Urothelium cell line (cell line): ENCODE measurements around the gene LRRC23.
"Not testable (repeated sequence)": the region's sequence is repeated elsewhere in the genome, so short reads cannot be mapped to it uniquely, and the experiment has no call there.

Experiments used
- DNase-seq: peaks from one replicate; pipeline ENCODE4 v3.0.0; 2011; ENCODE audit warnings: low spot score, mixed read lengths
- FAIRE-seq: peaks from 2 replicates; lab custom pipeline; 2011; peaks lifted over from hg19 to GRCh38; lab: Jason Lieb, UNC

The LRRC23 gene, protein sequence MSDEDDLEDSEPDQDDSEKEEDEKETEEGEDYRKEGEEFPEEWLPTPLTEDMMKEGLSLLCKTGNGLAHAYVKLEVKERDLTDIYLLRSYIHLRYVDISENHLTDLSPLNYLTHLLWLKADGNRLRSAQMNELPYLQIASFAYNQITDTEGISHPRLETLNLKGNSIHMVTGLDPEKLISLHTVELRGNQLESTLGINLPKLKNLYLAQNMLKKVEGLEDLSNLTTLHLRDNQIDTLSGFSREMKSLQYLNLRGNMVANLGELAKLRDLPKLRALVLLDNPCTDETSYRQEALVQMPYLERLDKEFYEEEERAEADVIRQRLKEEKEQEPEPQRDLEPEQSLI

DNA sequence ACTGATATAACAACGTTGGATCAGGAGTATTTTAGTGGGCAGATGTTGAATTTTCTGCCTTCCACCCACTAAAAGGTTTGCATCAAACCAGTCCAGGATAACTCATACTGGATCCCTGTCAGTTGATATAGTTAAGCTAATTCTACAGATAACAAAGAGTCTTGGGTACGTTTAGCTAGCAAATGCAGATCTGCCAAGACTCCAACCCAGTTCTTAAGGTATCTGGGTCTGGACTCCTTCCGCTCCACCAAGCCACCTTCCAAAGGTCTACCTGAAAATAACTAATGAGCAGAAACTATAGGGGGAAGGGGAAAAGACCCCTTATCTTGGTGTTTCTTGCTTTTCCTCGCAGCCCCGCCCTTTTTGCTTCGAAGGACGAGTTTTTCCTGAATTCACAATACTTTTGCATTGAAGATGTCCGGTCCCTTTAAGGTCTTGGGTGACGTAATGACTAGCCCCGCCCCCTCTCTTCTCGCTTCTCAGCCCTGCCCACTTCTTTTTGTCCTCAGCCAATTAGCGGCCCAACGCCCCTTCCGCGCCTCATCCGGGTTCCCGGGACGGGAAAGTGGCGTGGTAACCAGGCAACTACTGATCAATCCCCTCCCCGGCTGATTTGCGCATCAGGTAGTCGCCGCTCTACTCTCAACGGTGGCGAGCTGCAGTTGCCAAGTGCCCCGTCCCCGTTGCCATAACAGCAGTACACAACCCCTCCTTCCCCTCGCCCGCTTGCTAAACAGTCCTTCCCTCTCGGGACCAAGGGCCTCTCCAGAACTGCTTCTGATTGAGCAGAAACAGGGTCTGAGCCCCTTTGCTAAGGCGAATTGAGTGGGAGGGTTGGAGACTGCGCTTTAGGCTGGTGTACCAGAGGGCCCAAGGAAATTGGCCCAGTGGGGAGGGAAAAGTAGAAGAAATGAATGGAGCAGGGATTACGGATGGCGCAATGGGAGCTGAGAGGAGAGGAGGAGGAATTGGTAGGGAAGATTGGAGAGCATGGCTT is at the start of gene LRRC23:
Gene LRRC23, plus strand, starts transcription at position 543 of the 997 bp plus-strand sequence. CDS start 812 bp downstream, outside the sequence.
- DNase-seq (peak; percentile 97), FAIRE-seq (peak; percentile 95)

DNA sequence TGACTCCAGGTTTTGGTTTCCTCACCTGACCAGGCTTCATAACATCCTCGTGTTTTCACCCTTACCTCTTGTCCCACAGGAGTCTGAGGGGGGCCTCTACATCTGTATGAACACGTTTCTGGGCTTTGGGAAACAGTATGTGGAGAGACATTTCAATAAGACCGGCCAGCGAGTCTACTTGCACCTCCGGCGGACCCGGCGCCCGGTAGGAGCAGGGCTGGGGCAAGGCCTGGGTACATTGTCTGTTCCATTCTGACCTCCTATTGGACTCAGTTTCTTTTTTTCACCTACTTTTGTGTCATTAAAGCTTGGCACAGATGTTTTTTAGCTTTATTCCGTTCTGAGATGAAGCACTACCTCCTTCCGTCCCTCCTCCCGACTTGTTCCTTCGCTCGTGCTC is 49.3 kb upstream of the LRRC23 start:
- DNase-seq, result no peak
- no peak for FAIRE-seq

DNA sequence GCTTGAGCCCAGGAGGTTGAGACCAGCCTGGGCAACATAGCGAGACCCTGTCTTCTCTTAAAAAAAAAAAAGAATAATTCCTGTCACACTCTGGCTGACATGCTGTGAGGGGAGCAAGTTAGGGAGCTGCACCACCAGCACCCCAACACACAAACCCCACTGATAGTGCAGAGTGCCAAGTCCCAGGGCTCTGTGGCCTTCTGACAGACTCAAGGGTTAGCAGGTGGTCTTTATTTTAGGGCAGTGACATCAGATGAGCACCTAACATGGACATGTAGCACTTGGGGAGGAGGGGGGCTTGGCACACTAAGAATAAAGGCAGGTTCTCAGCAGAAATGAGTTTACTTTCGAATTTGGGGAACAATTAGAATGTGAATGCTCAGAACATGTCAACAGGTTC is 45.8 kb upstream of the LRRC23 start:
- no peak for FAIRE-seq
- no peak for DNase-seq

DNA sequence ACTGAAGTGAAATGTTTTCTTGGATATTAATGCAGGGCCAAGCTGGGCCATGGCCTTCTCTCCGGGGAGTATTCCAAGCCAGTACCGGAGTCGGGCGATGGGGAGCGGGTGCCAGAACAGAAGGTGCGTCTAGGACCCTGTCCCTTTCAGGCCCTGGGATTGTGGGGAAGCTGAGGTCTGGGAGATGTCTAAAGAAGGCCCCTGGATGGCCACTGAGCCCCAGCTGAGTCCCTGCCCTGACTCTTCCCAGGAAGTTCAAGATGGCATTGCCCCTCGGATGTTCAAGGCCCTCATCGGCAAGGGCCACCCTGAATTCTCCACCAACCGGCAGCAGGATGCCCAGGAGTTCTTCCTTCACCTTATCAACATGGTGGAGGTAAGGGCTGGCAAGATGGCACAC is 44.5 kb upstream of the LRRC23 start:
- no peak for FAIRE-seq
- no peak for DNase-seq

DNA sequence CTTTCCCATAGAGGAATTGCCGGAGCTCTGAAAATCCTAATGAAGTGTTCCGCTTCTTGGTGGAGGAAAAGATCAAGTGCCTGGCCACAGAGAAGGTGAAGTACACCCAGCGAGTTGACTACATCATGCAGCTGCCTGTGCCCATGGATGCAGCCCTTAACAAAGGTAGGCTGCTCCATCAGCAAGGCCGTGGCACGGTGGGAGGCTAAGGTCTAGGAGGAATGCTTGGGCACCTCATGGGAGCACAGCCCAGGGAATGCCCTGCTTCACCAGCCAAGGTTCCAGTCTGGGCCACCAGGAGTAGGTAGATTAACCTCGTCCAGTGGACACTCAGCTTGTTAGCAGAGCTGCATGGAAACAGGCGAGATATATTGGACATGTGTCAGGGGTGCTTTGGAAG is 43.7 kb upstream of the LRRC23 start:
- DNase-seq, result no peak
- FAIRE-seq, result no peak

DNA sequence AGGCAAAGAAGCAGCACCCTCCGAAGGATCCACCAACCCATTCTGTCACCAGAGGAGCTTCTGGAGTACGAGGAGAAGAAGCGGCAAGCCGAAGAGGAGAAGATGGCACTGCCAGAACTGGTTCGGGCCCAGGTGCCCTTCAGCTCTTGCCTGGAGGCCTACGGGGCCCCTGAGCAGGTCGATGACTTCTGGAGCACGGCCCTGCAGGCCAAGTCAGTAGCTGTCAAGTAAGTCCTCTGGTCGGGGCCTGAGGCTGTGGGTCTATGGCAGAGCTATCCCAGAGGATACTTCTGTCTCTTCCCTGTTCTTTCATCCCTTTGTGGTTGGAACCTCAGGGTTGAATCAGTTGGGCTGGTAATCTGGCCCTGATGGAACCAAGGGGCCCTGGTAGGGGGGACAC is 43.2 kb upstream of the LRRC23 start:
- FAIRE-seq (no peak), DNase-seq (no peak)

DNA sequence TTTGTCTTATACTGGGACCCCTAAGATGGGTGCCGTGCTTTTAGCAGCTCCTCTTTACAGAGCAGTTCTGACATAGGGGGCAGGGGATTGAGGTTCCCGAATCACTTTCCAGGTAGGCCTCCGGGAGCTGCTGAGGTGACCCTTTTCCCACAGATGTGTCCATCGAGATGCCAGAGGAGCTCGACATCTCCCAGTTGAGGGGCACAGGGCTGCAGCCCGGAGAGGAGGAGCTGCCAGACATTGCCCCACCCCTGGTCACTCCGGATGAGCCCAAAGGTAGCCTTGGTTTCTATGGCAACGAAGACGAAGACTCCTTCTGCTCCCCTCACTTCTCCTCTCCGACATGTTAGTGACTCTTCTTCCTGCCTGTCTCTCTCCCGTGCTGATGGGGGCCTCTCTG is 41.6 kb upstream of the LRRC23 start:
- FAIRE-seq (no peak), DNase-seq (no peak)

DNA sequence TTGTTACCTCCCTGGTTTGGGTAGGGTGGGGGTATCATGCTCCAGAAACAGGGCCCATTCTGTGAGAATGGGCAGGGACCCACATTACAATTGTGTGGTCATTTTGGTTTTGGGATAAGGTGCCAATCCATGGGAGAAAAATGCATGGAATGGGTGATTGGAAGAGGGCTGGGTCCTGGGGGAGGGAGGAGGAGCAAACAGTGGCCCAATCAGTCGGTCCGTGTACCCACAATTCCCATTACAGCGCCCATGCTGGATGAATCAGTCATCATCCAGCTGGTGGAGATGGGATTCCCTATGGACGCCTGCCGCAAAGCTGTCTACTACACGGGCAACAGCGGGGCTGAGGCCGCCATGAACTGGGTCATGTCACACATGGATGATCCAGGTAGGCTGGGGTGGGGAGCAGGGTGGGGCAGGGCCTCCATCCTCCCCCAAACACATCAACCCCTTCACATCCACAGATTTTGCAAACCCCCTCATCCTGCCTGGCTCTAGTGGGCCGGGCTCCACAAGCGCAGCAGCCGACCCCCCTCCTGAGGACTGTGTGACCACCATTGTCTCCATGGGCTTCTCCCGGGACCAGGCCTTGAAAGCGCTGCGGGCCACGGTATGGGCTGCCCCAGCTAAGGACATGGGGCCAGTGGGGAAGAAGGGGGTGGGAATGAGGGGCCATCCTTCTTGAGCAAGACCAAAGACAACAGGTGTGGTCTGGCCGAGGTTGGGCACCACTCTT is 40.9 kb upstream of the LRRC23 start:
- FAIRE-seq, result no peak
- no peak for DNase-seq

DNA sequence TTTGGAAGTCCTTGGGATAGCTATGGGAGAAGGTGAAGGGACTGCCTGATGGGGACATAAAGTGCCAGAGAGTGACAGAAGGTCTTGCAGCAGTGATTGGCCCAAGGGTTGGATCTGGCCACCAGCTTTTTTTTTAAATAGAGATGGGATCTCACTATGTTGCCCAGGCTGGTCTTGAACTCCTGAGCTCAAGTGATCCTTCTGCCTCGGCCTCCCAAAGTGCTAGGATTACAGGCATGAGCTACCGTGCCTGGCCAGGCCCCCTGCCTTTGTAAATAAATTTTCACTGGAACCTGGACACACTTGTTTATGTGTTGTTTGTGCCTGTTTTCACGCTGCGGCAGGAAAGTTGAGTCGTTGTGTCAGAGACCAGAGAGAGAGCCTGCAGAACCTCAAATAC is 39.3 kb upstream of the LRRC23 start:
- not testable (repeated sequence) for FAIRE-seq, DNase-seq

DNA sequence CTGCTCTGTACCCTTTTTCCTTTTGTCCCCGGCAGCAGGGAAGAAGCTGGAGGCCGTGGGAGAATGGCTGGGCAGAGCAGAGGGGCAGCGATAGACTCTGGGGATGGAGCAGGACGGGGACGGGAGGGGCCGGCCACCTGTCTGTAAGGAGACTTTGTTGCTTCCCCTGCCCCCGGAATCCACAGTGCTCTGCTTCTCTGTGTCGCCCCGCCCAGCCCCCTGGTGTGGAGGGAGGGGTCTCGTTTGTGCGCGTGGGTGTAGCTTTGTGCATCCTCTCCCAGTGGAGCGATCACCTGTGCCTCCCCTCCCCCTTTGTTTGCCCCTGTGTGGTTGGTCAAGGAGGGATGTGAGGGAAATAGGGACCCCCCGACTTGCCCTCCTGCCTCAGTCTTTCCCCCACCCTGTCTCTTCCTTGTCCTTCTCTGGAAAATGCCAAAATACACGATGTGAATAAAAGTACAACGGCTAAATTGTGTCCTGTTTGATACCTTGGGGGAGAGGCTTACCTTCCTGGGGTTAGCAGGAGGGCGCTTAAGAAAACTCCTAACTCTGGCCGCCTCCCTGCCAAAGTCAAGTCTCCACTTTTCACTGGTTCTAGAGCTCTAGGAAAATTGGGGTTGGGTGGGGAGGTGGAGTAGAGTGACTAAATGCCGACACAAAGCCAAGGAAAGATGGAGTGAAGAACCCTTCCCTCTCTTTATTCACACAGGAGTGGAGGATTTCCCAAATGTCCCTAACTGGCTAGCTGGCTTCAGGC is 38.3 kb upstream of the LRRC23 start:
- FAIRE-seq, result peak; percentile 58
- DNase-seq, result no peak

DNA sequence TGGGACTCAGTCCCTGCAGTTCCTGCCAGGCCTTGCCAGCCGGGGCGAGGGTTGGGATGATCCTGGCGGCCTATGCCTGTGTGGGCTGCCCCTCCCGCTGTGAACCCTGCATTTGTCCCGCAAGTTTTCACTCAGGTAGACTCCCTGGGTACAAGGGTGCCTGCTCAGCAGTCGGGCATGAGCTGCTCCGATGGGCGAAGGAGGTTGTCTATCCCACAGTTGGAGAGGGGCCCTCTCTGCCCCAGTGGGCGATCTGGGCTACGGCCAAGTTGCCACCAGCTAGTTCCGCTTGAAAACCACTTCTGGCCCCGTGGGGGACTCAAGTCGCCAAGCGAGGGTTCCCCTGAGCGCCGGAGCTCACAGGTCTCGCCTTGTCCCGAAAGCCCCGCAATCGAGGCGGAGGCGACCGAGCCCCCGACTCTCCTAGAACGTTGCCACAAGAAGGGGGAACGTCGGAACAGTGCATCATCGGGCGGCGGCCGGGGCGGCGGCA is 37.7 kb upstream of the LRRC23 start:
- no peak for DNase-seq
- no peak for FAIRE-seq

DNA sequence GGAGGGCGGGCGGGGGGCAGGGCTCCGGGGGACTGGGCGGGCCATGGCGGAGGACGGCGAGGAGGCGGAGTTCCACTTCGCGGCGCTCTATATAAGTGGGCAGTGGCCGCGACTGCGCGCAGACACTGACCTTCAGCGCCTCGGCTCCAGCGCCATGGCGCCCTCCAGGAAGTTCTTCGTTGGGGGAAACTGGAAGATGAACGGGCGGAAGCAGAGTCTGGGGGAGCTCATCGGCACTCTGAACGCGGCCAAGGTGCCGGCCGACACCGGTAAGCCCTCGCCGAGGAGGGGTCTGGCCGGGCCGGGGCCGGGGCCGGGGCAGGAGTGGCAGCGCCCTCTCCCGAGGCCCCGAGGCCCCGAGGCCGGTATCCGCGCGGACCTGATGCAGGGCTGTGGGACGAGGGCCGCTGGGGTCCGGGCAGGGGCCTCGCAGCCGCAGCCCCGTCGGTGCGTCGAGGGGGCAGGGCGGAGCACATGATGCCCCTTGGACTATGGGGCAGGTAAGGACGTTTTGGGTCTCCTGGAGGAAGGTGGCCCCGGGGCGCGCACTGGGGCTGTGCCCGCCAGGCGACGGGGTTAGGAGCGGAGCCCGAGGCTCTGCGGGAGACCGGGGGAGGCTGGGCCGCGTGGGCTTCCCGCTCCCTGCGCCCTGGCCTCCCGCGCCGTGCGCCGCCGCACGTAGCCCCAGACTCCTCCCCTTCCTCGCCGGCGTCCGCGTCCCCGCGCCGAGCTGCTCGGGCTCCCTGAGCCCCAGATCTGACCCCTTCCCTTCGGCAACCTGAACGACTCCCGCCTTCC is 37.0 kb upstream of the LRRC23 start, which contains the start of gene TPI1:
Gene TPI1, plus strand, starts transcription at position 119 of the 798 bp plus-strand sequence. Its CDS starts 36 bp downstream, at position 155.
- FAIRE-seq, result peak; percentile 96

DNA sequence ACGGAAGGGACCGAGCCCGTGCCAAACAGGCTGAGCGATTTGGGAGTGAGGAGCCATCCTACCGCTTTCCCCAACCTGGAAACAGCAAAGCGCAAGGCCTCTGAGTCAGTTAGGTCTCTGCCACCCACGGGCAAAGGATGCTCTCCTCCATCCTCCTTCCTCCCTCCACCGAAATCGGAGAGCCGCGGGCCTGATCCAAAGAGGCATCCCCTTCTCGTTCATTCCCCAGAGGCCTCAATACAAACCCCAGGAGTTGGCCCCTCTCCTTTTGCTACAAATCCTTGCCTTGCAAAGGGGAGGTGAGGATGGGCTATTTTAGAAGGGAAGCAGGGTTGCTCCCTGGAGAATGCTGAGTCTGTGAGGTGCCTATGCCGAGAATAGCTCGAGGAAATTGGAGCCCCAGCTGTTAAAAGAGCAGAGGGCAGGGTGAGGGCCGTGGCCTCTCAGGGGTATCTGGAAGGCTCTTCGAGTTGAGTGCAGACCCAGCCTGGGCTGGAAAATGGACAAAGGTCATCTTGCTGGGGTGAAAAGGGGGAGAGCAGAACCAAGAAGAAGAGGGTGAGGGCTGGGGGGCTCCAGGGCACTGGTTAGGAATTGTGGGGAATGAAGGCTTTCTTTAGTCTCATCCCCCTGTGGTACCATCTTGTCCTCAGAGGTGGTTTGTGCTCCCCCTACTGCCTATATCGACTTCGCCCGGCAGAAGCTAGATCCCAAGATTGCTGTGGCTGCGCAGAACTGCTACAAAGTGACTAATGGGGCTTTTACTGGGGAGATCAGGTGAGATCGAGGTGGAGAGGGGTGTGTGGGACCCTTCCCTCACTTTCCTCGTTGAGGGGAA is 36.2 kb upstream of the LRRC23 start:
- FAIRE-seq, result peak; percentile 30
- peak; percentile 33 for DNase-seq

More for the DNA sequence above, 37.0 kb upstream of the LRRC23 start, which contains the start of gene TPI1:
- peak; percentile 97 for DNase-seq

DNA sequence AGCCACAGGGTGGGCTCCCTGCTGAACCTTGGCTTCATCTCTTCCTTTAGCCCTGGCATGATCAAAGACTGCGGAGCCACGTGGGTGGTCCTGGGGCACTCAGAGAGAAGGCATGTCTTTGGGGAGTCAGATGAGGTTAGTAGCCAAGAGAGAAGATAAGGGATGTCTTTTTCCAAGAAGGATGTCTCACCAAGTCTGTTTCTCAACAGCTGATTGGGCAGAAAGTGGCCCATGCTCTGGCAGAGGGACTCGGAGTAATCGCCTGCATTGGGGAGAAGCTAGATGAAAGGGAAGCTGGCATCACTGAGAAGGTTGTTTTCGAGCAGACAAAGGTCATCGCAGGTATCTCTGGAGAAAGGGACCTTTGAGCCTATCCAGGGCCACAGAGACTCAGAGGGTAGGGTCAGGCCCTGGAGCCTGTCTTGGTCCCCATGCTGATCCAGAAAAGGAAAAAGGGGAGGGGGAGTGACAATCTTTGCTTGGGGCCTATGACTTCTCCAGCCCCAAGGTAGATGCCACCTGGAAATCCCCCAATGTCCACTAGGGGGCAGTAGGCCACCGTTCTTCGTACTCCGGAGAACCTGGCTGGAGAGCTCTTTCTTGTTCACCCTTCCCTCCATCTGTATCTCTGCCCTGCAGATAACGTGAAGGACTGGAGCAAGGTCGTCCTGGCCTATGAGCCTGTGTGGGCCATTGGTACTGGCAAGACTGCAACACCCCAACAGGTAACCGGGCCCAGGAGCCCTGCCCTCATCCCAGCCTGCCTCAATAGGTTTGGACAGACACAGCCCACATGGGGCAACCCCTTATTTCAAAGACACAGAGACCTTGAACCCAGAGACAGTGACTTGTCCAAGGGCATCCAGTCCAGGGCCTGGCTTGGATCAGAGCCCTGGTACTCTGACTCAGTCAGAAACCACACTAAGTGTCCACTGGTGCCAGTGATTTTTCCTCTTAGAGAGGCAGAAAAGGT is 35.3 kb upstream of the LRRC23 start:
- FAIRE-seq (peak; percentile 74), DNase-seq (peak; percentile 77)

DNA sequence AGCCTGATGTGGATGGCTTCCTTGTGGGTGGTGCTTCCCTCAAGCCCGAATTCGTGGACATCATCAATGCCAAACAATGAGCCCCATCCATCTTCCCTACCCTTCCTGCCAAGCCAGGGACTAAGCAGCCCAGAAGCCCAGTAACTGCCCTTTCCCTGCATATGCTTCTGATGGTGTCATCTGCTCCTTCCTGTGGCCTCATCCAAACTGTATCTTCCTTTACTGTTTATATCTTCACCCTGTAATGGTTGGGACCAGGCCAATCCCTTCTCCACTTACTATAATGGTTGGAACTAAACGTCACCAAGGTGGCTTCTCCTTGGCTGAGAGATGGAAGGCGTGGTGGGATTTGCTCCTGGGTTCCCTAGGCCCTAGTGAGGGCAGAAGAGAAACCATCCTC is 34.3 kb upstream of the LRRC23 start:
- not testable (repeated sequence) for DNase-seq, FAIRE-seq

DNA sequence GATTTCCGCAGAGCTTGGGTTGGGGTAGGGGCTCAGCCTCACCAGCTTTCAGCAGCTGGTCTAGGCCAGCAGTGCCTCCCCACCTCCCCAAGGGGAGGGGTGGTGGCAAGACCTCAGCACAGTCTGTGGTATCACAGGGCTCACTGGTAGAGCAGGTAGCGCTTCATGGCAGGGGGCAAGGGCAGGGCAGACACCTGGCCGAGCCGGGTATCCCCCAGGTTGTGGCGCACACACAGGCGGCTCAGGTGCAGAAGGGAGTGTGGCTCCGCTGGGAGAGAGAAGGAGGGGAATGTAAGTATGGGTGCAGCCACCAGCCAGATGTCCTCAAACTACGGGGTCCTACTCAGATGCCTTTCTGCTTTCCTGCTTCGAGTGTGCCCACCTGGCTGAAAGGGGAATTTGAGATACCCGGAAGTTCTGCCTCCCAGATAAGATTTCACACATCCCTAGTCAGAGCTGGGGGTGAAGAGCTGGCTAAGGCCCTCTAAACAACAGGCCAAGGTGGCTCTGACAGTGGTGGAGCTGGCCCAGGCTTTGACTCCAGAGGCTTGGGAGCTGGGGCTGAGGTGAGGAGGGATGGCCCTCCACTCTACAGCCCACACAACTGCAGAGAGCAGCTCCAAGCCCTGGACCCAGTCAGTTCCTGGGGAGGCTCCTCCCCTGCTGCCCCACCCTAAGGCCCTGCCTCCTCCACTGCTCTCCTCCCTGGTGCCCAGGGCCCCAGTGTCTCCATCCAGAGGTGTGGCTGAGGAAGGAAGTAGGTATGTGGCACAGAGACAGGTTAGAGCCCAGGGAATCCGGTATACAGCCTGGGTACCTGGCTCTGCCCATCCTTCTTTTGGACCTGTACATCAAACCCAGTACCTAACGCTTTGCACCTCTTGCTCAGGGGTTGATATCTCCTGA is 33.3 kb upstream of the LRRC23 start:
- DNase-seq (peak; percentile 69), FAIRE-seq (no peak)
